H9 (cell line): ENCODE results near the gene KCNQ2. TPM values are rescaled to one million over a fixed set of nuclear protein-coding genes. Genes with fewer than 3 reads are reported as not detected.

Source experiments
- DNase-seq: peaks from one replicate; pipeline ENCODE4 v3.0.0-alpha.2; 2017
- H2AFZ ChIP-seq: one replicate; pipeline ENCODE4 v1.6.1; 2013; ENCODE audit warnings: mild to moderate bottlenecking, low read length, control low read depth, moderate library complexity
- H2AK5ac ChIP-seq: 2 replicates; pipeline ENCODE4 v1.6.1; 2013; ENCODE audit warnings: low read length, control low read depth, mixed read lengths; ENCODE audit not compliant: insufficient read length
- H2BK120ac ChIP-seq: one replicate; pipeline ENCODE4 v1.6.1; 2013; ENCODE audit warnings: low read depth, mild to moderate bottlenecking, low read length, control low read depth, inconsistent platforms; ENCODE audit not compliant: poor library complexity, severe bottlenecking
- H2BK12ac ChIP-seq: 2 replicates; pipeline ENCODE4 v1.6.1; 2013; ENCODE audit warnings: low read length, control low read depth, mixed read lengths, low read depth; ENCODE audit not compliant: insufficient read length
- H2BK15ac ChIP-seq: 2 replicates; pipeline ENCODE4 v1.6.1; 2013; ENCODE audit warnings: low read depth, low read length, control low read depth
- H2BK20ac ChIP-seq: one replicate; pipeline ENCODE4 v1.6.1; 2013; ENCODE audit warnings: low read depth, mild to moderate bottlenecking, low read length, control low read depth, inconsistent platforms; ENCODE audit not compliant: poor library complexity, severe bottlenecking
- H2BK5ac ChIP-seq: 2 replicates; pipeline ENCODE4 v1.6.1; 2013; ENCODE audit warnings: low read length, control low read depth, mixed read lengths; ENCODE audit not compliant: insufficient read length
- H3K14ac ChIP-seq: 2 replicates; pipeline ENCODE4 v1.6.1; 2013; ENCODE audit warnings: low read length, control low read depth; ENCODE audit not compliant: insufficient read depth
- H3K18ac ChIP-seq: 2 replicates; pipeline ENCODE4 v1.6.1; 2013; ENCODE audit warnings: low read depth, mild to moderate bottlenecking, mixed read lengths, low read length, control low read depth; ENCODE audit not compliant: insufficient read length
- H3K23ac ChIP-seq: 2 replicates; pipeline ENCODE4 v1.6.1; 2013; ENCODE audit warnings: low read length, control low read depth, mixed read lengths, low read depth; ENCODE audit not compliant: insufficient read length
- H3K23me2 ChIP-seq: 2 replicates; pipeline ENCODE4 v1.6.1; 2013; ENCODE audit warnings: low read depth, mild to moderate bottlenecking, mixed read lengths, low read length, control low read depth; ENCODE audit not compliant: insufficient read length, poor library complexity, severe bottlenecking
- H3K27ac ChIP-seq: 2 replicates; pipeline ENCODE4 v1.5.1; 2013; ENCODE audit warnings: low read length, control low read depth, mixed read lengths, low read depth; ENCODE audit not compliant: insufficient read length
- H3K27me3 ChIP-seq: 2 replicates; pipeline ENCODE4 v1.6.1; 2013; ENCODE audit warnings: low read length, control low read depth, inconsistent platforms; ENCODE audit not compliant: insufficient read depth
- H3K4ac ChIP-seq: 2 replicates; pipeline ENCODE4 v1.6.1; 2013; ENCODE audit warnings: low read depth, mild to moderate bottlenecking, control low read depth, inconsistent platforms, low read length, moderate library complexity
- H3K4me1 ChIP-seq: 2 replicates; pipeline ENCODE4 v1.6.1; 2013; ENCODE audit warnings: low read length, control low read depth, inconsistent platforms; ENCODE audit not compliant: insufficient read depth
- H3K4me2 ChIP-seq: 2 replicates; pipeline ENCODE4 v1.6.1; 2013; ENCODE audit warnings: low read length, control low read depth, mixed read lengths; ENCODE audit not compliant: insufficient read length, insufficient read depth
- H3K56ac ChIP-seq: 2 replicates; pipeline ENCODE4 v1.6.1; 2013; ENCODE audit warnings: low read depth, mild to moderate bottlenecking, mixed read lengths, low read length, control low read depth; ENCODE audit not compliant: insufficient read length
- H3K79me1 ChIP-seq: 2 replicates; pipeline ENCODE4 v1.6.1; 2013; ENCODE audit warnings: low read depth, mild to moderate bottlenecking, moderate library complexity, low read length, control low read depth, inconsistent platforms; ENCODE audit not compliant: insufficient read depth, poor library complexity, severe bottlenecking
- H3K79me2 ChIP-seq: 2 replicates; pipeline ENCODE4 v1.6.1; 2013; ENCODE audit warnings: low read length, control low read depth, inconsistent platforms; ENCODE audit not compliant: insufficient read depth
- H3K9ac ChIP-seq: 2 replicates; pipeline ENCODE4 v1.6.1; 2013; ENCODE audit warnings: low read length, control low read depth, mixed read lengths; ENCODE audit not compliant: insufficient read length; ENCODE audit errors: extremely low read depth
- H3K9me3 ChIP-seq: one replicate; pipeline ENCODE4 v1.6.1; 2013; ENCODE audit warnings: low read depth, low read length, inconsistent platforms; ENCODE audit not compliant: control insufficient read depth
- H3T11ph ChIP-seq: one replicate; pipeline ENCODE4 v1.6.1; 2013; ENCODE audit warnings: mild to moderate bottlenecking, low read length, control low read depth, inconsistent platforms
- H4K20me1 ChIP-seq: one replicate; pipeline ENCODE4 v1.6.1; 2013; ENCODE audit not compliant: control insufficient read depth, insufficient read length, insufficient read depth
- H4K5ac ChIP-seq: 2 replicates; pipeline ENCODE4 v1.6.1; 2013; ENCODE audit warnings: low read depth, mild to moderate bottlenecking, mixed read lengths, low read length, control low read depth; ENCODE audit not compliant: insufficient read length
- H4K8ac ChIP-seq: replicated peaks from 2 replicates; pipeline ENCODE4 v1.6.1; 2013; ENCODE audit warnings: low read length, control low read depth, mixed read lengths, low read depth; ENCODE audit not compliant: insufficient read length
- H4K91ac ChIP-seq: 2 replicates; pipeline ENCODE4 v1.6.1; 2013; ENCODE audit warnings: low read depth, mild to moderate bottlenecking, moderate library complexity, mixed read lengths, low read length, control low read depth; ENCODE audit not compliant: insufficient read length
- H3K27ac Mint-ChIP-seq, 3 experiments: 2 replicates in 2 of 3; 3 replicates in 1 of 3; pipeline ENCODE4 v1.8.0; 2020 to 2021; ENCODE audit warnings: mixed read lengths in 3 of 3, mild to moderate bottlenecking in 1 of 3, moderate library complexity in 1 of 3
- H3K27me3 Mint-ChIP-seq: 2 replicates; pipeline ENCODE4 v1.8.0; 2021; ENCODE audit warnings: low read depth, mild to moderate bottlenecking, moderate library complexity, mixed read lengths
- H3K36me3 Mint-ChIP-seq, 3 experiments: 2 replicates in 2 of 3; 3 replicates in 1 of 3; pipeline ENCODE4 v1.8.0; 2020 to 2021; ENCODE audit warnings: low read depth in 3 of 3, mixed read lengths in 3 of 3; ENCODE audit not compliant: insufficient read depth in 1 of 3
- H3K4me1 Mint-ChIP-seq, 2 experiments: 2 replicates each; pipeline ENCODE4 v1.8.0; 2020; ENCODE audit warnings: mixed read lengths in 2 of 2
- H3K4me3 Mint-ChIP-seq, 2 experiments: 2 replicates in 1 of 2; 3 replicates in 1 of 2; pipeline ENCODE4 v1.8.0; 2020 to 2021; ENCODE audit warnings: mild to moderate bottlenecking in 2 of 2, mixed read lengths in 2 of 2, moderate library complexity in 1 of 2
- H3K9me3 Mint-ChIP-seq, 2 experiments: 2 replicates in 1 of 2; 3 replicates in 1 of 2; pipeline ENCODE4 v1.8.0; 2020; ENCODE audit warnings: mild to moderate bottlenecking in 2 of 2, mixed read lengths in 2 of 2, moderate library complexity in 1 of 2
- CTCF ChIP-seq: fragments of 200-600 bp; sonication (generic); conservative IDR thresholded peaks from 3 replicates; pipeline ENCODE4 v1.8.0; 2021; ENCODE audit warnings: antibody characterized with exemption, mild to moderate bottlenecking
- WGBS: extraction: QIAGEN DNeasy Blood & Tissue Kit; methylation state at CpG from one replicate; pipeline ENCODE4 v1.1.7; 2013; ENCODE audit warnings: missing lambda C conversion rate, low lambda C conversion rate, mixed read lengths; ENCODE audit not compliant: insufficient read length; ENCODE audit errors: extremely low coverage; 5-methylcytosine and 5-hydroxymethylcytosine counted together
- total RNA-seq: library from RNA; stranded (reverse); gene quantifications from 2 replicates; pipeline ENCODE4 v1.2.1, GENCODE V29; 2021

The KCNQ2 gene
- total RNA-seq, 1 experiment from 2014 or later, result 69.2 TPM

- H3K23ac ChIP-seq, result no peak overlapping the region
- H3K14ac ChIP-seq, result no peak overlapping the region
- H4K5ac ChIP-seq, result no peak overlapping the region
- peaks cover 2% of the 10 kb centered on the region; the same call in 1 of the 2 replicates for H3K4me1 ChIP-seq
- no peak overlapping the region for H3K4ac ChIP-seq
- no peak overlapping the region for H3K4me2 ChIP-seq
- no peak overlapping the region for H2BK12ac ChIP-seq
- H4K20me1 ChIP-seq, result peaks cover 6% of the 10 kb centered on the region
- no peak overlapping the region for H3K9ac ChIP-seq
- no peaks in the 10 kb centered on the region for H3K79me1 ChIP-seq
- no peak overlapping the region for H3T11ph ChIP-seq
- TF ChIP-seq CTCF, result no peak
- H3K27ac Mint-ChIP-seq, result peak overlapping the region in 2 of 3 experiments; percentile 28 to 92; a peak in 3 of 7 replicates
- no CpG with 5 or more reads among the region's 5 CpGs for WGBS
- no peak overlapping the region for H2BK5ac ChIP-seq
- no peak overlapping the region for H2BK15ac ChIP-seq
- no peaks in the 10 kb centered on the region for H3K27me3 Mint-ChIP-seq
- no peaks in the 10 kb centered on the region; a peak in 1 of 5 replicates for H3K9me3 Mint-ChIP-seq
- H2AK5ac ChIP-seq, result no peak overlapping the region
- H3K36me3 Mint-ChIP-seq, result peaks cover 0 to 10% (median 1%) of the 10 kb centered on the region in 3 experiments; a peak in 3 of 7 replicates
- no peaks in the 10 kb centered on the region; the same call in 1 of the 2 replicates for H3K79me2 ChIP-seq
- no peak for DNase-seq
- no peak overlapping the region for H4K91ac ChIP-seq
- peaks cover 18 to 41% of the 10 kb centered on the region in 2 experiments for H3K4me1 Mint-ChIP-seq
- H2AFZ ChIP-seq, result no peak overlapping the region
- H2BK20ac ChIP-seq, result no peak overlapping the region
- no peak overlapping the region for H3K56ac ChIP-seq
- no peaks in the 10 kb centered on the region for H3K27me3 ChIP-seq
- no peaks in the 10 kb centered on the region for H3K9me3 ChIP-seq
- H3K23me2 ChIP-seq, result no peaks in the 10 kb centered on the region
- H4K8ac ChIP-seq, result no peak overlapping the region
- no peak overlapping the region for H2BK120ac ChIP-seq
- H3K18ac ChIP-seq, result no peak overlapping the region
- no peak overlapping the region for H3K27ac ChIP-seq
- H3K4me3 Mint-ChIP-seq, result no peak overlapping the region
These were observed 23.4 kb downstream of the KCNQ2 start for GRCh38 chr20:63449025-63449424.
